Bronchial epithelial cell (primary cell): ENCODE results near the gene JMJD1C. TPM values are rescaled to one million over a fixed set of nuclear protein-coding genes. Genes with fewer than 3 reads are reported as not detected.

Source experiments
- DNase-seq: peaks from one replicate; pipeline ENCODE4 v3.0.0-alpha.2; 2010; ENCODE audit warnings: low read depth
- FAIRE-seq: peaks from 2 replicates; lab custom pipeline; 2011; peaks lifted over from hg19 to GRCh38; lab: Jason Lieb, UNC
- H3K27me3 ChIP-seq: 2 replicates; pipeline ENCODE4 v1.5.1; 2011; ENCODE audit warnings: low read length; ENCODE audit not compliant: control insufficient read depth, insufficient read depth
- H3K36me3 ChIP-seq: 2 replicates; pipeline ENCODE4 v1.5.1; 2011; ENCODE audit warnings: low read length; ENCODE audit not compliant: control insufficient read depth, insufficient read depth
- H3K4me3 ChIP-seq: 2 replicates; pipeline ENCODE4 v1.5.1; 2011; ENCODE audit warnings: mild to moderate bottlenecking, low read depth, low read length, control low read depth
- total RNA-seq: library from RNA; depleted of rRNA; stranded (reverse); fragments of >200 nt; gene quantifications from 2 replicates; pipeline ENCODE4 v1.2.1, GENCODE V29; 2014
- TF ChIP-seq, protein P1 (sequence below): IDR thresholded peaks from 2 replicates; pipeline ENCODE4 v1.5.1; 2011; ENCODE audit warnings: mild to moderate bottlenecking, moderate library complexity, low read length, control low read depth, inconsistent platforms; ENCODE audit not compliant: insufficient read depth, severe bottlenecking

Gene JMJD1C
- total RNA-seq, 1 donor from 2014 or later, result 72.1 TPM

DNA sequence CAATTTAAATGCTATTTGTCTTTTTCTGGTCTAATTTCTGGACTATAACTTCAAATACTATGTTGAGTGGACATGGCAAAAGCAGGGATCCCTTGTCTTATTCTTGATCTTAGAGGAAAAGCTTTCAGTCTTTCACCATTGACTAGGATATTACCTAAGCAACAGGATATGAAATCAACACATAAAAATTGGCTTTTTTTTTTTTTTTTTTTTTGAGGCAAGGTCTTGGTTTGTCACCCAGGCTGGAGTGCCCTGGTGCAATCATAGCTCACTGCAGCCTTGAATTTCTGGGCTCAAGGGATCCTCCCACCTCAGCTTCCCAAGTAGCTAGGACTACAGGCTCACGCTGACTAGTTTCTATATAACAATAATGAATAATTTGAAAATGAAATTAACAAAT lies 90.8 kb downstream of the JMJD1C start:
- DNase-seq, result peak; percentile 51
- no peak for FAIRE-seq
- H3K4me3 ChIP-seq, result no peak overlapping the region
- H3K27me3 ChIP-seq, result no peaks in the 10 kb centered on the region
- TF ChIP-seq, protein P1, sequence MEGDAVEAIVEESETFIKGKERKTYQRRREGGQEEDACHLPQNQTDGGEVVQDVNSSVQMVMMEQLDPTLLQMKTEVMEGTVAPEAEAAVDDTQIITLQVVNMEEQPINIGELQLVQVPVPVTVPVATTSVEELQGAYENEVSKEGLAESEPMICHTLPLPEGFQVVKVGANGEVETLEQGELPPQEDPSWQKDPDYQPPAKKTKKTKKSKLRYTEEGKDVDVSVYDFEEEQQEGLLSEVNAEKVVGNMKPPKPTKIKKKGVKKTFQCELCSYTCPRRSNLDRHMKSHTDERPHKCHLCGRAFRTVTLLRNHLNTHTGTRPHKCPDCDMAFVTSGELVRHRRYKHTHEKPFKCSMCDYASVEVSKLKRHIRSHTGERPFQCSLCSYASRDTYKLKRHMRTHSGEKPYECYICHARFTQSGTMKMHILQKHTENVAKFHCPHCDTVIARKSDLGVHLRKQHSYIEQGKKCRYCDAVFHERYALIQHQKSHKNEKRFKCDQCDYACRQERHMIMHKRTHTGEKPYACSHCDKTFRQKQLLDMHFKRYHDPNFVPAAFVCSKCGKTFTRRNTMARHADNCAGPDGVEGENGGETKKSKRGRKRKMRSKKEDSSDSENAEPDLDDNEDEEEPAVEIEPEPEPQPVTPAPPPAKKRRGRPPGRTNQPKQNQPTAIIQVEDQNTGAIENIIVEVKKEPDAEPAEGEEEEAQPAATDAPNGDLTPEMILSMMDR, result no peak
- H3K36me3 ChIP-seq, result no peaks in the 10 kb centered on the region

DNA sequence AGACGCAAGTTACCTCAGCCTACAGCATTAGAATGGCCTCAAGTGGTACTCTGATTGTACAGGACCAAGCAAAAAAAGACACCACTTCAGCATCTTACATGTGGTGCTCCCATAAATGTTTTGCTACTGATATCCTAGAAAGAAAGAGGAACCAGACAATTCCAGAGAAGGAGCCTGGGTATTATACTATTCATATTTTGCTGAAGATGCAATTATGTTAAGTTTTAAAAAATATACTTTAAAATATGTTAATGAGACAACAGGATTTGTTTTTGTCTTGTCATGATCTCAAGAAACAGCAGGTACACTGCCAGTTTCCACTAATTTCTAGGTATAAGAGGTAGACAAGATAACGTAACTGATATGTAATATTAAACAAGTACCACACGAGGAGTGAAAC lies 92.6 kb downstream of the JMJD1C start:
- H3K4me3 ChIP-seq, result no peak overlapping the region
- H3K36me3 ChIP-seq, result no peaks in the 10 kb centered on the region
- no peaks in the 10 kb centered on the region for H3K27me3 ChIP-seq
- FAIRE-seq (no peak), DNase-seq (no peak)
- TF ChIP-seq, protein P1, result no peak

DNA sequence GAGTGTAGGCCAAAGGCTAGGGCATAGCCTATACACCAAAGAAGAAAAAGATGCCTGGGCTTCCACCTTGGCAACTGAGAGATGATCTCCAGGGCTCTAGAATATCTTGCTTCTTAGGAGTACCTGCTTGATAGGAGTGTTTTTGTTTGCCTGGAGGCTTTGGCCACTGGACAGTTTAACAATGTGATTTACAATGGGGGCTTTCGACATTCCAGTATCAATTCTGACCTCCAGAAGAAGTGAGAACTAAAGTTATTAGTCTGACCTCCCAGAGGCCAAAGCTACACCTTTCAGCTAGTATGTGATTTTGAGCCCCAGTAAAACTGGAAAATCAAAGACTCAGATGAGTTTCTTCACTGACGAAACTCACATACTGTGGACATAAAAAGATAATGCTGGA lies 96.1 kb downstream of the JMJD1C start:
- Histone ChIP-seq H3K27me3 (no peaks in the 10 kb centered on the region), H3K4me3 (no peak overlapping the region), H3K36me3 (no peaks in the 10 kb centered on the region)
- TF ChIP-seq, protein P1, result no peak
- FAIRE-seq, result no peak
- no peak for DNase-seq

GRCh38 chr10:63368365-63368764 lies 97.4 kb downstream of the JMJD1C start:
- H3K36me3 ChIP-seq, result no peaks in the 10 kb centered on the region
- TF ChIP-seq, protein P1, result no peak
- DNase-seq (no peak), FAIRE-seq (no peak)
- no peaks in the 10 kb centered on the region for H3K27me3 ChIP-seq
- no peak overlapping the region for H3K4me3 ChIP-seq

- FAIRE-seq, result no peak
- Histone ChIP-seq H3K36me3 (no peaks in the 10 kb centered on the region), H3K27me3 (no peaks in the 10 kb centered on the region), H3K4me3 (no peak overlapping the region)
- TF ChIP-seq, protein P1, result no peak
- no peak for DNase-seq
Measured at GRCh38 chr10:63366933-63367332, 98.8 kb downstream of the JMJD1C start.
